Natural killer cell (primary cell): ENCODE results near the gene DPH2. TPM values are rescaled to one million over a fixed set of nuclear protein-coding genes. Genes with fewer than 3 reads are reported as not detected.

Source experiments
- ATAC-seq, 3 donors: fragments of 150-1000 bp in 2 of 3; fragments of 200-7000 bp in 1 of 3; cut with Tn5 transposase; 1 replicate in 1 of 3; 2 replicates in 2 of 3; pipeline ENCODE4 v1.10.0; 2021; ENCODE audit warnings: mild to moderate bottlenecking in 2 of 3, moderate library complexity in 2 of 3
- DNase-seq, 2 donors: peaks; one replicate each; pipeline versions ENCODE4 v3.0.0 to v3.0.0-alpha.2; 2013 to 2021; ENCODE audit warnings: mixed read lengths in 1 of 2
- H3K27ac ChIP-seq: one replicate; pipeline ENCODE4 v1.5.1; 2013; ENCODE audit warnings: mild to moderate bottlenecking, low read length
- H3K27me3 ChIP-seq: one replicate; pipeline ENCODE4 v1.6.1; 2013; ENCODE audit warnings: low read length; ENCODE audit not compliant: control insufficient read depth, insufficient read depth
- H3K36me3 ChIP-seq: one replicate; pipeline ENCODE4 v1.6.1; 2013; ENCODE audit warnings: low read length; ENCODE audit not compliant: control insufficient read depth, insufficient read depth
- H3K4me1 ChIP-seq: one replicate; pipeline ENCODE4 v1.6.1; 2013; ENCODE audit warnings: low read length; ENCODE audit not compliant: control insufficient read depth, insufficient read depth
- H3K4me3 ChIP-seq: one replicate; pipeline ENCODE4 v1.5.1; 2013; ENCODE audit warnings: low read length
- H3K9me3 ChIP-seq: one replicate; pipeline ENCODE4 v1.6.1; 2013; ENCODE audit warnings: low read length; ENCODE audit not compliant: control insufficient read depth, insufficient read depth
- H3K27ac Mint-ChIP-seq, 2 donors: one replicate each; pipeline ENCODE4 v1.8.0; 2022; ENCODE audit warnings: mild to moderate bottlenecking in 2 of 2, mixed read lengths in 2 of 2, moderate library complexity in 1 of 2
- H3K27me3 Mint-ChIP-seq, 2 donors: one replicate each; pipeline ENCODE4 v1.8.0; 2022; ENCODE audit warnings: low read depth in 2 of 2, mixed read lengths in 2 of 2
- H3K36me3 Mint-ChIP-seq: one replicate; pipeline ENCODE4 v1.8.0; 2022; ENCODE audit warnings: mixed read lengths
- H3K4me1 Mint-ChIP-seq, 2 donors: one replicate each; pipeline ENCODE4 v1.8.0; 2022; ENCODE audit warnings: mixed read lengths in 2 of 2
- H3K4me3 Mint-ChIP-seq: one replicate; pipeline ENCODE4 v1.8.0; 2022; ENCODE audit warnings: mild to moderate bottlenecking, moderate library complexity, mixed read lengths
- H3K9me3 Mint-ChIP-seq, 2 donors: one replicate each; pipeline ENCODE4 v1.8.0; 2022; ENCODE audit warnings: mixed read lengths in 2 of 2
- WGBS: methylation state at CpG from one replicate; pipeline ENCODE4 v1.1.7; 2013; ENCODE audit warnings: missing lambda C conversion rate; ENCODE audit not compliant: insufficient coverage; 5-methylcytosine and 5-hydroxymethylcytosine counted together
- intact Hi-C: fragments of 100-400 bp; cut with micrococcal nuclease; formaldehyde crosslinking; loops from one replicate; pipeline ENCODE4 v1.14.2; 2022
- total RNA-seq, 4 donors: library from RNA; stranded (reverse); fragments of 120-200 nt in 1 of 4; gene quantifications; one replicate each; pipeline versions ENCODE4 v1.2.3 to v1.2.4, GENCODE V29; 2013 to 2022
- TF ChIP-seq, protein P1 (sequence below): fragments of 200-600 bp; IDR thresholded peaks from one replicate; pipeline ENCODE4 v1.8.0; 2022; ENCODE audit warnings: antibody characterized with exemption

The DPH2 gene
- total RNA-seq, 3 donors from 2014 or later (not counting 1 experiment from before 2014, with no cell fraction given), result 18.2 to 27.3 (median 18.8) TPM

DNA sequence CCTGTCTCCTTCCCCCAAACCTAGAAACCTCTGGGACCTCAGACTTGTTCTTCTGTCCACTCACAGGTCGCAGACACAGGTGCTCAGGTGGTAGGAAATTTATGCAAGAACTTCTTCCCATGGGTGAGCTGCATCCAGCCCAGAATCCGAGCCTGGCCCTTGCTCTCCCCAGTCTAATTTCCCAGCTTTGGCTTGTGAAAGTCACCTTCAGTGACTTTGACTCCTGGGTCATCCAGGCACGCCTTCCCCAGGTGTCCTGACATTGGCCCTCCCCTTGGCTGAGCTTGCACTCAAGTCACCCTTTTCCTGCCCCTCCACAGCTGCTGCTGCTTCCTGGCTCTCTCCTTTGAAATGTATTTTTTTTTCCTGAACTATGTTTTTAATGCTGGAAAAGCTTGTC, 16.4 kb upstream of the DPH2 start:
- peaks cover 18% of the 10 kb centered on the region for H3K36me3 ChIP-seq

DNA sequence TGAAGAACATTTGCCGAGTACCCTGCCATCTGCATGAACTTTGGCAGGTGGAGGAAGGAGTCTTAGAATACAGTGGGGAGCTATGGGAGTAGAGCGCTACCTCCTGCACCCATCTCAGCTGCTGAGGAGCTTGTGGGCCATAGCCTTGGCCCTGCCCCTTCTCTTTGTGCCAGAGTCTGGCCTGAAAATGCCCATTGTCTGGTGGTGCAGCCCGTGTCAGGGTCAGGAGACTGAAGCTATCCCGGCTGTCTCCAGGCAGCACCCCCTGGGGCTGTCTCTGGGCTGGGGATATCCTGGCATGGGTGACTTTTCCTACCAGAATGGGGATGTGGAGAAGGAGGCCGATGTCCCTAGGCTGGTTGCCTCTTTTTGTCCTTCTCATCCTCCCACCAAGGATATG, 15.8 kb upstream of the DPH2 start:
- Histone ChIP-seq H3K27ac (no peak overlapping the region), H3K4me3 (no peak overlapping the region), H3K36me3 (peaks cover 21% of the 10 kb centered on the region), H3K27me3 (no peaks in the 10 kb centered on the region), H3K4me1 (no peaks in the 10 kb centered on the region), H3K9me3 (no peaks in the 10 kb centered on the region)
- Mint-ChIP-seq H3K9me3 (no peaks in the 10 kb centered on the region), H3K27ac (no peak overlapping the region), H3K4me3 (no peak overlapping the region), H3K4me1 (peaks cover 11 to 24% of the 10 kb centered on the region in 2 donors), H3K36me3 (no peaks in the 10 kb centered on the region), H3K27me3 (no peaks in the 10 kb centered on the region)
- DNase-seq, result no peak
- TF ChIP-seq, protein P1, sequence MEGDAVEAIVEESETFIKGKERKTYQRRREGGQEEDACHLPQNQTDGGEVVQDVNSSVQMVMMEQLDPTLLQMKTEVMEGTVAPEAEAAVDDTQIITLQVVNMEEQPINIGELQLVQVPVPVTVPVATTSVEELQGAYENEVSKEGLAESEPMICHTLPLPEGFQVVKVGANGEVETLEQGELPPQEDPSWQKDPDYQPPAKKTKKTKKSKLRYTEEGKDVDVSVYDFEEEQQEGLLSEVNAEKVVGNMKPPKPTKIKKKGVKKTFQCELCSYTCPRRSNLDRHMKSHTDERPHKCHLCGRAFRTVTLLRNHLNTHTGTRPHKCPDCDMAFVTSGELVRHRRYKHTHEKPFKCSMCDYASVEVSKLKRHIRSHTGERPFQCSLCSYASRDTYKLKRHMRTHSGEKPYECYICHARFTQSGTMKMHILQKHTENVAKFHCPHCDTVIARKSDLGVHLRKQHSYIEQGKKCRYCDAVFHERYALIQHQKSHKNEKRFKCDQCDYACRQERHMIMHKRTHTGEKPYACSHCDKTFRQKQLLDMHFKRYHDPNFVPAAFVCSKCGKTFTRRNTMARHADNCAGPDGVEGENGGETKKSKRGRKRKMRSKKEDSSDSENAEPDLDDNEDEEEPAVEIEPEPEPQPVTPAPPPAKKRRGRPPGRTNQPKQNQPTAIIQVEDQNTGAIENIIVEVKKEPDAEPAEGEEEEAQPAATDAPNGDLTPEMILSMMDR, result no peak
- intact Hi-C loops, result no loop called here
- ATAC-seq, result no peak
- 97% methylated on average over 5 of the region's 5 CpGs for WGBS

More for the DNA sequence above, 16.4 kb upstream of the DPH2 start:
- Histone ChIP-seq H3K4me3 (no peak overlapping the region), H3K9me3 (no peaks in the 10 kb centered on the region), H3K27ac (no peak overlapping the region), H3K27me3 (no peaks in the 10 kb centered on the region), H3K4me1 (peaks cover 7% of the 10 kb centered on the region)
- no peak for DNase-seq
- no peaks in the 10 kb centered on the region for H3K27me3 Mint-ChIP-seq
- no peaks in the 10 kb centered on the region for H3K36me3 Mint-ChIP-seq
- no peak overlapping the region for H3K27ac Mint-ChIP-seq
- intact Hi-C loops, result no loop called here
- ATAC-seq, result no peak
- 88% methylated on average over 3 of the region's 3 CpGs for WGBS
- H3K4me3 Mint-ChIP-seq, result no peak overlapping the region
- TF ChIP-seq, protein P1, result no peak
- no peaks in the 10 kb centered on the region for H3K9me3 Mint-ChIP-seq
- H3K4me1 Mint-ChIP-seq, result peaks cover 13 to 30% of the 10 kb centered on the region in 2 donors

DNA sequence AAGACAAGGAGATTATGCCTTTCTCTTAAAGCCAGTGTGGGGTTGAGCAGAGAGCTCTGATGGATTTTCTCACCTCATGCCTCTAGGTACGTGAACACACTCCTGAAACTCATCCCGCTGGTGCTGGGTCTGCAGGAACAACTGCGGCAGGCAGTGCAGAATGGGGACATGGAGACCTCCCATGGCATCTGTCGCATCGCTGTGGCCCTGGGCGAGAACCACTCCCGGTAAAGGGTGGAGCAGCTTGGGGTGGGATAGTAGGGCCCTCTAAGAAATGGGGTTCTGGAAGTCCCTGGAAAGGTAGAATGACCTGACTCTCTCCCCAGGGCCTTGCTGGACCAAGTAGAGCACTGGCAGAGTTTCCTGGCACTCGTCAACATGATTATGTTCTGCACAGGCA, 13.6 kb upstream of the DPH2 start:
- intact Hi-C loops, result no loop called here
- no peaks in the 10 kb centered on the region for H3K9me3 Mint-ChIP-seq
- TF ChIP-seq, protein P1, result no peak
- 96% methylated on average over 8 of the region's 8 CpGs for WGBS
- H3K9me3 ChIP-seq, result no peaks in the 10 kb centered on the region
- no peaks in the 10 kb centered on the region for H3K27me3 Mint-ChIP-seq
- no peak overlapping the region for H3K4me3 Mint-ChIP-seq
- no peak overlapping the region for H3K27ac ChIP-seq
- no peaks in the 10 kb centered on the region for H3K4me1 ChIP-seq
- H3K4me3 ChIP-seq, result no peak overlapping the region
- H3K36me3 ChIP-seq, result peaks cover 29% of the 10 kb centered on the region
- ATAC-seq (no peak), DNase-seq (no peak)
- H3K27ac Mint-ChIP-seq, result no peak overlapping the region
- H3K36me3 Mint-ChIP-seq, result no peaks in the 10 kb centered on the region
- H3K27me3 ChIP-seq, result no peaks in the 10 kb centered on the region
- H3K4me1 Mint-ChIP-seq, result peaks cover 2 to 10% of the 10 kb centered on the region in 2 donors

DNA sequence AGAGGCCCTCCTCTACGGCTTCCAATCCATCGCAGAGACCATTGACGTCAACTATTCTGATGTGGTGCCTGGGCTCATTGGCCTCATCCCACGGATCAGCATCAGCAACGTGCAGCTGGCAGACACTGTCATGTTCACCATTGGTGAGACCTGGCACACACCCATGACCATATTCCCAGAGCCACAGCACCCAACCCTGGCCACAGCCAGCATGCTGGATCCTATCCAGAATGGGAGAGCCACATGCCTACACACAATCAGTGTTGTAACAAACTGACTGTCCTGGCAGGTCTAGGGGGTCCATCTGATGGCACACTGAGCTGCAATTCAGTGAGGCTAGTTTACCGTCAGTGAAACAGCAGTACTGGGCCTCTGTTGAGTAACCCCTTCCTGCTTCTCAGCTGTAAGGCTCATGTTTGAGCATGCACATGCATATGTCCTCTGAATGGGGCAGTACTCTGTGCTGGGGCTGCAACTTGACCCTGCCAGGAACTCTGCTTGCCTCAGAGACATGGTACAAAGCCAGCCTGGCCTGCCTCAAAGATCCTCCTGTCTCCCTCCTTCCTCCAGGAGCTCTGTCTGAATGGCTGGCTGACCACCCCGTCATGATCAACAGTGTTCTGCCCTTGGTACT, 12.3 kb upstream of the DPH2 start:
- H3K9me3 ChIP-seq, result no peaks in the 10 kb centered on the region
- ATAC-seq, result no peak
- H3K27ac ChIP-seq, result no peak overlapping the region
- no peaks in the 10 kb centered on the region for H3K27me3 ChIP-seq
- Mint-ChIP-seq H3K4me1 (peaks cover 0 to 6% of the 10 kb centered on the region in 2 donors), H3K27me3 (no peaks in the 10 kb centered on the region), H3K36me3 (no peaks in the 10 kb centered on the region), H3K9me3 (no peaks in the 10 kb centered on the region), H3K27ac (no peak overlapping the region), H3K4me3 (no peak overlapping the region)
- TF ChIP-seq, protein P1, result no peak
- intact Hi-C loops, result no loop called here
- H3K36me3 ChIP-seq, result peaks cover 29% of the 10 kb centered on the region
- 94% methylated on average over 7 of the region's 7 CpGs for WGBS
- H3K4me1 ChIP-seq, result no peaks in the 10 kb centered on the region
- no peak overlapping the region for H3K4me3 ChIP-seq
- no peak for DNase-seq
